Fibroblast of skin of left biceps (primary cell): ENCODE measurements around the gene ZBTB12.
A peak's percentile ranks its signal among the peaks of the same experiment; 100 is the strongest.
"Not testable (repeated sequence)": the region's sequence is repeated elsewhere in the genome, so short reads cannot be mapped to it uniquely, and the experiment has no call there.

ENCODE experiments used
- DNase-seq, 2 experiments: peaks; one replicate each; pipeline ENCODE4 v3.0.0-alpha.2; 2013; ENCODE audit warnings: low read depth in 2 of 2

The ZBTB12 gene, protein sequence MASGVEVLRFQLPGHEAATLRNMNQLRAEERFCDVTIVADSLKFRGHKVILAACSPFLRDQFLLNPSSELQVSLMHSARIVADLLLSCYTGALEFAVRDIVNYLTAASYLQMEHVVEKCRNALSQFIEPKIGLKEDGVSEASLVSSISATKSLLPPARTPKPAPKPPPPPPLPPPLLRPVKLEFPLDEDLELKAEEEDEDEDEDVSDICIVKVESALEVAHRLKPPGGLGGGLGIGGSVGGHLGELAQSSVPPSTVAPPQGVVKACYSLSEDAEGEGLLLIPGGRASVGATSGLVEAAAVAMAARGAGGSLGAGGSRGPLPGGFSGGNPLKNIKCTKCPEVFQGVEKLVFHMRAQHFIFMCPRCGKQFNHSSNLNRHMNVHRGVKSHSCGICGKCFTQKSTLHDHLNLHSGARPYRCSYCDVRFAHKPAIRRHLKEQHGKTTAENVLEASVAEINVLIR

DNA sequence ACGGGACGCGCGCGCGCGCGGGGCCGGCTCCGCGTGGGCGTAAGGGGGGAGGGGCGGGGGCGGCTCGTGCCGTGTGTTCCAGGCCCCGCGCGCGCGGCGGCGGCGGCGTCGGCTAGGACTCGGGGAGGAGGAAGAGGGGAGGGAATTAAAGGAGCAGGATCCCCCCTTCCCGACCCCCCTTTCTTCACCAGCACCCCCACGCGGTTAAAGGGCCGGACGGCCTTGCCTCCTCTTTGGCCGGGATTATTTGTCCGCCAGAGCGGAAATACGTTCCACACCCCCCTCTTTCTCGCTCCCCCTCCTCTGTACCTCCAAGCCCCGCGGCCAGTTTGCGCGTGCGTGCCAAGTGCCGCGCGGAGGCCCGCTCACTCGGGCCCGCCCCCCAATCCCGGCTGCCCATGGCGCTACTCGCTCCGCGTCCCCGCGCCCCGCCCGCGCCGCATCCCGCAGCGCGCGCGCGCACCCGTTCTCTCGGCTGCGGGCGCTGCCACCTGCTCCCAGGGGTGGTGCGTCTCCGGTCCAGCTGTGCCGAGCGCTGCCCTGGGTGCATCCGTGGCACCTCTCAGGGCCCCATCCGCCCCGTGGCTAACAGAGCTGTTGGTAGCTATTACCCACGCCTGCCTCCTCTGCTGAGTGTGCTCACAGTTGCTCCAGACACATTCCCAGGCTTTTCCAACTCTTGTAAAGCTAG, at the start of gene ZBTB12:
Gene ZBTB12 (minus strand): TSS at position 134 of the 691 bp plus-strand sequence. CDS start 781 bp downstream, outside the sequence.
- peak; percentile 95 for DNase-seq

- no peak for DNase-seq
Measured at GRCh38 chr6:31949926-31950548, 48.2 kb upstream of the ZBTB12 start.

DNA sequence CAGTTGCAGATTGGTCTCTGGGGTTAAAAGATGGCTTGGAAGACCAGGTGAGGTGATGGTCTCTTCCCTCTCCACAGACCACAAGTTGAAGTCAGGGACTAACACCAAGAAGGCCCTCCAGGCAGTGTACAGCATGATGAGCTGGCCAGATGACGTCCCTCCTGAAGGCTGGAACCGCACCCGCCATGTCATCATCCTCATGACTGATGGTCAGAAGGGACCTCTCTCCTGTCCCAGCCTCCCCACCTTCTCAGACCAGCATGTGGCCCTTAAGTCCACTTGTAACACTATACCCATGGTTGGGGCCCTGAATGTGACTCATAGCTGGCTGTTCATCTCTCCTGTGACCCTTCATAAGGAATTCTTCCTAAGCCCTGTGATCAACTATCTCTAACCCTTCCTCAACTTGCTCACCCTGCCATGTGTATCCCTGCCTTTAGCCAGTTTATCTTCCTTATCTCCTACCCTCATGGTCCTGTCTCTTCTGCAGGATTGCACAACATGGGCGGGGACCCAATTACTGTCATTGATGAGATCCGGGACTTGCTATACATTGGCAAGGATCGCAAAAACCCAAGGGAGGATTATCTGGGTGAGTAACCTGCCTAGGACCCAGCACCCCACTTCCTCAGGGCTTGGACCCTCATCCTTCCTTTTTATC, 47.0 kb upstream of the ZBTB12 start:
- DNase-seq, result no peak

DNA sequence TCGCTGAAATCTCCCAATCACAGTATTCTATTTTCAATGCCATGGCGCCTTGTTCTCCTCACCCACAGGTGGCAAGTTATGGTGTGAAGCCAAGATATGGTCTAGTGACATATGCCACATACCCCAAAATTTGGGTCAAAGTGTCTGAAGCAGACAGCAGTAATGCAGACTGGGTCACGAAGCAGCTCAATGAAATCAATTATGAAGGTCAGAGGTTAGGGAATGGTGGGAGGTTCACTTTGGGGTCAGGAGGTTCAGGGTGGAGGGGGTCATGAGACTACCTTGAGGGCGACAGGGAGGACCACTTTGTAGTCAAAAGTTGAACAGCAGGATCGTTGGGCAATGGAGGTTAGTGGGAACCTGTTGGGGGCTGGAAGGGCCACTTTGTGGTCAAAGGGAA, 46.4 kb upstream of the ZBTB12 start:
- DNase-seq, result no peak

DNA sequence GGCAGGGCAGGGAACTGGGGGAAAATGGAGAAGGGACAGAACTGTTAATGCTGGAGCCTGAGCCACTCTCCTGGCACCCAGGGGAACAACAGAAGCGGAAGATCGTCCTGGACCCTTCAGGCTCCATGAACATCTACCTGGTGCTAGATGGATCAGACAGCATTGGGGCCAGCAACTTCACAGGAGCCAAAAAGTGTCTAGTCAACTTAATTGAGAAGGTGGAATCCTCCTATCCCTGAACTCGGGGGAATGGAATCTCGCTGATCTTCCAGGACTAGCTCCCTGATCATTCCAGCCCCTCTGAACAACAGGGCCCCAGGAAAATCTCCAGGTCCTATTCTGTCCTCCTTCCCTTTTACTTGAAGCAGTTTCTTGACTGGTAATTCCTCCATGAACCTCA, 46.0 kb upstream of the ZBTB12 start:
- DNase-seq, result no peak

GRCh38 chr6:31947070-31947675, 45.3 kb upstream of the ZBTB12 start:
- no peak for DNase-seq

DNA sequence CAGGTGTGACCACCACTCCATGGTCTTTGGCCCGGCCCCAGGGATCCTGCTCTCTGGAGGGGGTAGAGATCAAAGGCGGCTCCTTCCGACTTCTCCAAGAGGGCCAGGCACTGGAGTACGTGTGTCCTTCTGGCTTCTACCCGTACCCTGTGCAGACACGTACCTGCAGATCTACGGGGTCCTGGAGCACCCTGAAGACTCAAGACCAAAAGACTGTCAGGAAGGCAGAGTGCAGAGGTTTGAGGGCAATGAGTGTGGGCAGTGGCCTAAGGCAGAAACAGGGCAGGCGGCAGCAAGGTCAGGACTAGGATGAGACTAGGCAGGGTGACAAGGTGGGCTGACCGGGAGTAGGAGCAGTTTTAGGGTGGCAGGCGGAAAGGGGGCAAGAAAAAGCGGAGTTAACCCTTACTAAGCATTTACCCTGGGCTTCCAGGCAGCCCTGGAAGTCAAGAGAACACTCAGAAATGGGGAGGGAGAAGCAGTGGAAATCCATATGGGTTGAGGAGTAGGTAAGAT, 44.5 kb upstream of the ZBTB12 start:
- DNase-seq, result no peak

GRCh38 chr6:31945507-31946369, 43.9 kb upstream of the ZBTB12 start, which contains the start of gene CFB:
Gene CFB, plus strand, starts transcription at chr6:31946095. Its CDS starts 127 bp downstream, at chr6:31946222.
- peak; percentile 37 to 51 for DNase-seq

- DNase-seq, result no peak
Measured at GRCh38 chr6:31945154-31945506, 43.2 kb upstream of the ZBTB12 start.

DNA sequence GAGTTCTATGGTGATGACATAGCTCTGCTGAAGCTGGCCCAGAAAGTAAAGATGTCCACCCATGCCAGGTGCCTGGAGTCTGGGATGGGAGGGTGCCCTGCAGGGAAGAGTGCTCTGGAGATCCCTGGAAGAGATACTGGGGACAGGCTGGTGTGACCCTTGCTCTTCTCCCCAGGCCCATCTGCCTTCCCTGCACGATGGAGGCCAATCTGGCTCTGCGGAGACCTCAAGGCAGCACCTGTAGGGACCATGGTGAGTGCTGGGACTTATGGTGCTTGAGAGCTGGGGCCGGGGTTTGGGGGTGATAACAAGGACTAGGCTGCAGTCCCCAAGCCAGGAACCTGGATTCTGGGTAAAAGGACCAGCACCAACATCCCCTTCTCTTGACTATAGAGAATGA, 41.9 kb upstream of the ZBTB12 start:
- no peak for DNase-seq

GRCh38 chr6:31940256-31940664, 38.4 kb upstream of the ZBTB12 start:
- DNase-seq, result no peak

- no peak for DNase-seq
Measured at GRCh38 chr6:31935823-31936222, 33.9 kb upstream of the ZBTB12 start.

- DNase-seq, result no peak
Measured at GRCh38 chr6:31935021-31935420, 33.1 kb upstream of the ZBTB12 start.

DNA sequence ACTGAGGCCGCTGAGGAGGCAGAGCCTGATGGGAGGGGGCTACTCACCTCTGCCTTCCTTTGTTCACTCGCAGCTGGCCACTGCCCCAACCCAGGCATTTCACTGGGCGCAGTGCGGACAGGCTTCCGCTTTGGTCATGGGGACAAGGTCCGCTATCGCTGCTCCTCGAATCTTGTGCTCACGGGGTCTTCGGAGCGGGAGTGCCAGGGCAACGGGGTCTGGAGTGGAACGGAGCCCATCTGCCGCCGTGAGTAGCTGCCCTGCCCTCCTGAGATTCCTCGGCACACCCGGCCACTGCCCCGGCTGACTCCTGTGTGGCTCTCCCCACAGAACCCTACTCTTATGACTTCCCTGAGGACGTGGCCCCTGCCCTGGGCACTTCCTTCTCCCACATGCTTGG, 31.7 kb upstream of the ZBTB12 start:
- no peak for DNase-seq

GRCh38 chr6:31932137-31932536, 30.3 kb upstream of the ZBTB12 start:
- not testable (repeated sequence) for DNase-seq

GRCh38 chr6:31930962-31931361, 29.1 kb upstream of the ZBTB12 start:
- no peak for DNase-seq

DNA sequence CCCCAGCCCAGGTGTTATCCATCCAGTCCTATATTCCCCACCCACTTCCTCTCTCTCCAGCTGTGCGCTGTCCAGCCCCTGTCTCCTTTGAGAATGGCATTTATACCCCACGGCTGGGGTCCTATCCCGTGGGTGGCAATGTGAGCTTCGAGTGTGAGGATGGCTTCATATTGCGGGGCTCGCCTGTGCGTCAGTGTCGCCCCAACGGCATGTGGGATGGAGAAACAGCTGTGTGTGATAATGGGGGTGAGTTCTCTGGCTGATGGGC, 26.7 kb upstream of the ZBTB12 start:
- DNase-seq, result no peak

DNA sequence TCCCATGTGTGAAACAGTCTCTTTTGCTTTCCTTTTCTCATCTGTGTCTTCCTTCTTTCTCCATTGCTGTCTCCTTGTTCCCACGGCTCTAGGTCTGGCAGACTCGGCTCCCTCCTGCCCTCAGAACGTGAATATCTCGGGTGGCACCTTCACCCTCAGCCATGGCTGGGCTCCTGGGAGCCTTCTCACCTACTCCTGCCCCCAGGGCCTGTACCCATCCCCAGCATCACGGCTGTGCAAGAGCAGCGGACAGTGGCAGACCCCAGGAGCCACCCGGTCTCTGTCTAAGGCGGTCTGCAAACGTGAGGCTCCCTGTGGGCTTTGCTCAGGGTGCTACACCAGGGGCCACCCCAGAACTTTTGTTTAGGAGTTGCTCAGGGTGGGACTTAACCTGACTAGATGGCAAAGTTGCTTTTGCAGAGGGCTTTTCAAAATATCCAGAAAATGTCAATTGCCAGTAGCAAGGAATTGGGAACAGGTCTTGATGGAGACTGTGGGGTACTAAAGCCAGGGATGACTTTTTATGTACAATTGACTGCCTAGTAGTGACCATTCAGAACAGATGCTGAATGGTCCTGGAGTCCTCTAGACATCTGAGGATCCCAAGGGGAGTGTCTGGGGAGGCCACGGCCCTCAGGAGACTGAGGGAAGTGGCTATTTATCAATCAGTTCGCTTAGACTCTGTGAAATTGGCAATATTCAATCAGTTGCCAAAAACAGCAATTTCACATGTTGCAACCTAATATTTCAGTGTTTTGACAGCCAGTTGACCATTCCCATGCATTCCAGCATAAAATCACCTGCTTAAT, 26.2 kb upstream of the ZBTB12 start:
- no peak for DNase-seq

DNA sequence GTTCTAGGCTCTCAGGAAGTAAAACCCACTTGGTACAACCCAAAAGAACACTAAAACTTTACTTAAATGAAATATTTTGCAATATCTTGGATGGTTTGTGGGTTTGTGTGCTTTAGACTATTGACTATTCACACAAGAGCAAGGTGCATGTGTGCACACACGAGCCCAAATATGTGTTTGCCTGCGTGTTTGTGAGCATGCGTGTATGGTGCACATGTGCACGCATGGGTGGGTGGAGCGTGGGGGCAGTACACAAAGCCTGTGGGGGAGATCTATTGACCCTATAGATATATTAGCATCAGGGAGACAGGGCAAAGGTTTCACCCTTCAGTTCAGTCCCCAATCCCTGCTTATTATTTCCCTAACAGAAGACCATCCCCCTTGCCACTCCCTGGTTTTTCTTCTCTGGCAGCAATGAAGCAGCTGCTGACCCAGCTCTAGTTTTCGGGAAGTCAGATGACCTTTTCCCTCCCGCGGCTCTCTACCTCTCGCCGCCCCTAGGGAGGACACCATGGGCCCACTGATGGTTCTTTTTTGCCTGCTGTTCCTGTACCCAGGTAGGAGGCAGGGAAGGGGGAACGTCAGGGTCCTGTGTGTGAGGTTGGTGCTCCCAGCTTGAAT, 25.5 kb upstream of the ZBTB12 start, which contains the start of gene C2:
Gene C2 (plus strand): TSS at position 476 of the 621 bp plus-strand sequence. CDS start 36 bp downstream, at position 512.
- DNase-seq, result no peak
